ENCODE measurements around the gene RRAGA.

The RRAGA gene

DNA sequence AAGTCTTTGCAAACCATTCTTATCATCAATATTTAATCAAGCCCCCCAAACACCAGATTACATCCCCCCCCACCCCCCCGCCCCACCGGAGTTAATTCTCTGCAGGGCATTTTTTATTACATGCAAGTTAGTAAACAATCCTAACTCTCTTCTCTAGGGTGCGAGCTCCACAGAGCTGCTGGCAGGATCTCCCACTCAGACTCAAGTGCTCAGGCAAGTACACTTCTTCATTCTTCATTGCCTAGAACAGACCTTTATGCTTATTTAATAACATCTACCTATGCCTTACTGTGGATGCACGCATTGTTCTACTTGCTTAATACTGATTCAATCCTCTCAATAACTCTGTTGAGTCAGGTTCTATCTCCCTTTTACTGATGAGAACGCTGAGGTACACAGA, 26.1 kb upstream of the RRAGA start:
- H3K4me3 ChIP-seq (ENCODE audit: low read length) = no peak overlapping the region
- TF ChIP-seq, protein P1, sequence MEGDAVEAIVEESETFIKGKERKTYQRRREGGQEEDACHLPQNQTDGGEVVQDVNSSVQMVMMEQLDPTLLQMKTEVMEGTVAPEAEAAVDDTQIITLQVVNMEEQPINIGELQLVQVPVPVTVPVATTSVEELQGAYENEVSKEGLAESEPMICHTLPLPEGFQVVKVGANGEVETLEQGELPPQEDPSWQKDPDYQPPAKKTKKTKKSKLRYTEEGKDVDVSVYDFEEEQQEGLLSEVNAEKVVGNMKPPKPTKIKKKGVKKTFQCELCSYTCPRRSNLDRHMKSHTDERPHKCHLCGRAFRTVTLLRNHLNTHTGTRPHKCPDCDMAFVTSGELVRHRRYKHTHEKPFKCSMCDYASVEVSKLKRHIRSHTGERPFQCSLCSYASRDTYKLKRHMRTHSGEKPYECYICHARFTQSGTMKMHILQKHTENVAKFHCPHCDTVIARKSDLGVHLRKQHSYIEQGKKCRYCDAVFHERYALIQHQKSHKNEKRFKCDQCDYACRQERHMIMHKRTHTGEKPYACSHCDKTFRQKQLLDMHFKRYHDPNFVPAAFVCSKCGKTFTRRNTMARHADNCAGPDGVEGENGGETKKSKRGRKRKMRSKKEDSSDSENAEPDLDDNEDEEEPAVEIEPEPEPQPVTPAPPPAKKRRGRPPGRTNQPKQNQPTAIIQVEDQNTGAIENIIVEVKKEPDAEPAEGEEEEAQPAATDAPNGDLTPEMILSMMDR (IDR thresholded peaks at IDR 0.05; ENCODE audit: insufficient read depth, low read depth, low read length, missing control alignments) = no peak
- no peak for DNase-seq (ENCODE audit: low read depth)

DNA sequence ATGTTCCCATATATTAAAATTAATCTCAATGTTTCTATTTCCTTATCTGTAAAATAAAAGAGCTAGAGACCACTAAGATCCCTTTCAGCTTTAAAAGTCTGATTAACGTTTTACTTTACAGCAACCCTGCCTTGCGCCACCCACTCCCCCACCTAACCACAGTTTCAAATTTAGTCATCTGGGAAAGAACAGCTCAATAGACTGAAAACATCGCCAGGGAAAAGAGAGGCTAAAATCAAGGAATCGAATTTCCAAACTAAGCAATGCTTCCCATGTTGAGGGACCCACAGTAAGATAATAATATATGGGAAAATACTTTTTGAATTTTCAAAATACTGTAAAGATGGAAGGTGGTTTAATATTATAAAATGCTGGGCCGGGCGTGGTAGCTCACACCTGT, 22.9 kb upstream of the RRAGA start:
- H3K4me3 ChIP-seq (ENCODE audit: low read length) = no peak overlapping the region
- TF ChIP-seq, protein P1 (IDR thresholded peaks at IDR 0.05; ENCODE audit: insufficient read depth, low read depth, low read length, missing control alignments) = no peak
- no peak for DNase-seq (ENCODE audit: low read depth)

DNA sequence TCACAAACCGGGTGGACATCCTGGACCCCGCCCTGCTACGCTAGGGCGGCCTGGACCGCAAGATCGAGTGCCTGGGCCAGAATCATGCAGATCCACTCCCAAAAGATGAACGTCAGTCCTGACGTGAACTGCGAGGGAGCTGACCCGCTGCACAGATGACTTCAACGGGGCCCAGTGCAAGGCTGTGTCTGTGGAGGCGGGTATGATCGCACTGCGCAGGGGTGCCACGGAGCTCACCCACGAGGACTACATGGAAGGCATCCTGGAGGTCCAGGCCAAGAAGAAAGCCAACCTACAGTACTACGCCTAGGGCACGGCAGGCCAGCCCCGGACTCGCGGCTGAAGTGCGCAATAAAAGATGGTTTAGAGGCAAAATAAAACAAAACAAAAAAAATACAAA, 21.4 kb upstream of the RRAGA start:
- no peak for DNase-seq (ENCODE audit: low read depth)
- TF ChIP-seq, protein P1 (IDR thresholded peaks at IDR 0.05; ENCODE audit: insufficient read depth, low read depth, low read length, missing control alignments) = no peak
- no peak overlapping the region for H3K4me3 ChIP-seq (ENCODE audit: low read length)

DNA sequence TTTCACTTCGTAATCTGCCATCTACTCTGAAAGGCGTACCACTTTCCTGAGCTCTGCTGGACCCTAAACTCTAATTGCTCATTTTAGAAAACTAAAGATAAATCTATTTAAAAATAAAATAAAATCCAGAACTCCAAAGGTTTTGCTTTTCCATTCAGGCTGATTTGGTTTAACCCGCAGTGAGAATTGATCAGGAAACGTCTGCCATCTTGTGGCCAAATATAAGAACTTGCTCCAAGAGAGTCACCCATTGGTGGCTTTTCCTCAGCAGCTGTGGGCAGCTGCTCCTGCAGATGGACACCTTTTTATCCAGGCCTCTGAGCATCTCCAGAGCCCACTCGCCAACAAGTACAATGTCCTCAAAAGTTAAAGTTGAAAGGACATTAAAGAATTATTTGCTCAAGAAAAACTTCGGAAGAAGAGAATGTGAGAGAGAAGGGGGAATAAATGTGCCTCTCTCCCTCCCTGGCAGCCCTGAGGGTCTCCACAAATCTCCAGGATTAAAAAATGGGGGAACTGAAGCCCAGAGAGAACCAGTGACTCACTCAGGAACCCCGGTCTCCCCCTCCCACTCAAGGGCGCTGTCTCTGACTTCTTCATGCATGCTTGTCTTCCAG, 20.3 kb upstream of the RRAGA start:
- TF ChIP-seq, protein P1 (IDR thresholded peaks at IDR 0.05; ENCODE audit: insufficient read depth, low read depth, low read length, missing control alignments) = peak; percentile 70
- H3K4me3 ChIP-seq (ENCODE audit: low read length) = no peak overlapping the region
- peak; percentile 69 for DNase-seq (ENCODE audit: low read depth)

DNA sequence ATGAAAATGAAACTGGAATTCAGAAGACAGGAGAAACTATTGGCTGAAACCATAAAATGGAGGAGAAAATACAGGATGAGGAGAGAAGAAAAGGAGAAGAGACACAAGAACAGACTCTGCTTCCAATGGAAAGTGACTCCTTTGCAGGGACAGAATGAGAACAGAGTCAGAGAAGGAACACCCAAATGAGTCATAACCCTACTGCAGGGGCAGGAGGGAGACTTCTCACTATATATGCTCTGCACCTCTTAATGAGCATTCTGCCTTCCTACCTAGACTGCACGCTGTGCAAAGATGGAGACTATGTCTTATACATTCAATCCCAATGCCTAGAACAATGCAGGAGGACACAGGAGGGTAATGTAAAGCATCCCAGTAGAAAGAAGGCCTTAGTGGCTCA, 18.3 kb upstream of the RRAGA start:
- TF ChIP-seq, protein P1 (IDR thresholded peaks at IDR 0.05; ENCODE audit: insufficient read depth, low read depth, low read length, missing control alignments) = no peak
- DNase-seq (ENCODE audit: low read depth) = peak; percentile 46
- H3K4me3 ChIP-seq (ENCODE audit: low read length) = no peak overlapping the region

DNA sequence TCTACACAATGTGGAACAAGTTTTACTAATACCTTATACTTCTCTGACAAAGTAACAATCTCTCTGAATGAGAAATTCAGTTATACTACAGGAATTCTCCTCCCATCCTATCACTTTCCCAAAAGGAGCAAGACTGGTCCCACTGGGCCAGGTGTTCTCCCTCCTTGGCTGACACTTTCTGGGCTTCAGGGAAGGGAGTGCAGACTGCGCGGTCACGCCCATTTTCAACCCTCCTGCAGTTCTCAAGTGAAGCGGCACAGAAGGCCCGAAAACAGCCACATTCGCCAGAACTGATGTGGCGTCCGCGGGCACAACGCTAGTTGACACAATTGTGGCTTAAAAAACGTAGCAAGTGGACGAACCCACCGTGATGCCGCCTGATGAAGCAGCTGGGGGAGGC, 16.8 kb upstream of the RRAGA start:
- TF ChIP-seq, protein P1 (IDR thresholded peaks at IDR 0.05; ENCODE audit: insufficient read depth, low read depth, low read length, missing control alignments) = no peak
- H3K4me3 ChIP-seq (ENCODE audit: low read length) = no peak overlapping the region
- no peak for DNase-seq (ENCODE audit: low read depth)

DNA sequence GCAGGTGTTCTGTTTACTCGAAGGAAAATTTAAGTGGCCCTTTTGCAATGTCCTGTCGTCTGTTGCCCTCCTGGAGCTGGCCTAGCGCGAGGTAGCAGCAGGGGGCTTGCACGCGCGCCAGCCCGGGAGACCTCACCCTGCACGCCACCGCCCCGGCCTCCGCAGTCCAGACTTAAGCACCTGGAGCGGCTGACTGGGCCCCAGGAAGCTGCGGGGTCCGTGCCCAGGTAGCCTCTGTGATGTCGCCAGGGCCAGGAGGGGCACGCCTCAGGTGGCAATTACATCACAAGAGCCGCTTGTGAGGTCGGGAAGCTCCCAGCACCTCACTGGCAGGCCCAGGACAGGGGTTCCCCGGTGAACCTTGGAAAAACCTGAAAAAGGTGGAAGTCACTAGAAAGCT, 16.2 kb upstream of the RRAGA start, which contains the start of gene SAXO1:
TSS of gene SAXO1 (minus strand) at position 195 of the 400 bp plus-strand sequence. CDS start 301 bp downstream, outside the sequence.
- no peak for DNase-seq (ENCODE audit: low read depth)
- TF ChIP-seq, protein P1 (IDR thresholded peaks at IDR 0.05; ENCODE audit: insufficient read depth, low read depth, low read length, missing control alignments) = no peak

More for the DNA sequence above, 16.2 kb upstream of the RRAGA start, which contains the start of gene SAXO1:
- H3K4me3 ChIP-seq (ENCODE audit: low read length) = no peak within 1 kb of the TSS
